Endothelial cell (in vitro differentiated cells): ENCODE data around the gene YAF2. TPM values are rescaled to one million over a fixed set of nuclear protein-coding genes. Genes with fewer than 3 reads are reported as not detected.

ENCODE experiments used
- DNase-seq: peaks from one replicate; pipeline ENCODE4 v3.0.0; 2021; ENCODE audit warnings: low spot score
- H3K27ac Mint-ChIP-seq: one replicate; pipeline ENCODE4 v1.8.0; 2021; ENCODE audit warnings: mixed read lengths, inconsistent platforms; ENCODE audit not compliant: unreplicated experiment
- H3K27me3 Mint-ChIP-seq: one replicate; pipeline ENCODE4 v1.8.0; 2021; ENCODE audit warnings: mild to moderate bottlenecking, moderate library complexity, mixed read lengths, inconsistent platforms; ENCODE audit not compliant: unreplicated experiment
- H3K36me3 Mint-ChIP-seq: one replicate; pipeline ENCODE4 v1.8.0; 2021; ENCODE audit warnings: mild to moderate bottlenecking, low read depth, mixed read lengths, inconsistent platforms; ENCODE audit not compliant: unreplicated experiment
- H3K4me1 Mint-ChIP-seq: one replicate; pipeline ENCODE4 v1.8.0; 2021; ENCODE audit warnings: mild to moderate bottlenecking, mixed read lengths, inconsistent platforms; ENCODE audit not compliant: unreplicated experiment
- H3K4me3 Mint-ChIP-seq: one replicate; pipeline ENCODE4 v1.8.0; 2021; ENCODE audit warnings: mild to moderate bottlenecking, mixed read lengths, inconsistent platforms; ENCODE audit not compliant: unreplicated experiment
- H3K9me3 Mint-ChIP-seq: one replicate; pipeline ENCODE4 v1.8.0; 2021; ENCODE audit warnings: mixed read lengths, inconsistent platforms; ENCODE audit not compliant: unreplicated experiment
- CTCF ChIP-seq: fragments of 200-600 bp; sonication (generic); IDR thresholded peaks from one replicate; pipeline ENCODE4 v1.5.0; 2021; ENCODE audit warnings: antibody characterized with exemption; ENCODE audit not compliant: unreplicated experiment
- total RNA-seq: library from RNA; stranded (reverse); fragmentation: NEBNext Ultra II Directional; extraction: Animal tissue kit (Norgen Biotek cat#: 25700); gene quantifications from one replicate; pipeline ENCODE4 v1.2.1, GENCODE V29; 2021; ENCODE audit not compliant: unreplicated experiment

The YAF2 gene
- total RNA-seq, 1 donor from 2014 or later: 23.2 TPM

GRCh38 chr12:42180990-42181596 is 57.0 kb downstream of the YAF2 start:
- no peaks in the 10 kb centered on the region for H3K9me3 Mint-ChIP-seq
- no peak overlapping the region for H3K27ac Mint-ChIP-seq
- H3K36me3 Mint-ChIP-seq: peaks cover 20% of the 10 kb centered on the region

GRCh38 chr12:42178101-42178500 is 59.9 kb downstream of the YAF2 start:
- peaks cover 4% of the 10 kb centered on the region for H3K4me1 Mint-ChIP-seq
- H3K4me3 Mint-ChIP-seq: no peak overlapping the region
- H3K9me3 Mint-ChIP-seq: peaks cover 4% of the 10 kb centered on the region
- H3K36me3 Mint-ChIP-seq: peaks cover 20% of the 10 kb centered on the region
- DNase-seq: no peak
- no peaks in the 10 kb centered on the region for H3K27me3 Mint-ChIP-seq
- TF ChIP-seq CTCF: no peak
- no peak overlapping the region for H3K27ac Mint-ChIP-seq

More at GRCh38 chr12:42180990-42181596, 57.0 kb downstream of the YAF2 start:
- Mint-ChIP-seq H3K27me3 (no peaks in the 10 kb centered on the region), H3K4me3 (no peak overlapping the region), H3K4me1 (peaks cover 4% of the 10 kb centered on the region)
- no peak for TF ChIP-seq CTCF
- no peak for DNase-seq

- H3K27me3 Mint-ChIP-seq: no peaks in the 10 kb centered on the region
- no peak for DNase-seq
- TF ChIP-seq CTCF: no peak
- no peak overlapping the region for H3K27ac Mint-ChIP-seq
- no peak overlapping the region for H3K4me3 Mint-ChIP-seq
- H3K36me3 Mint-ChIP-seq: peaks cover 20% of the 10 kb centered on the region
- peaks cover 4% of the 10 kb centered on the region for H3K9me3 Mint-ChIP-seq
- H3K4me1 Mint-ChIP-seq: no peaks in the 10 kb centered on the region
These were observed 63.1 kb downstream of the YAF2 start for GRCh38 chr12:42174978-42175377.

GRCh38 chr12:42173961-42174521 is 64.0 kb downstream of the YAF2 start:
- Mint-ChIP-seq H3K36me3 (peaks cover 20% of the 10 kb centered on the region), H3K27me3 (no peaks in the 10 kb centered on the region), H3K4me1 (no peaks in the 10 kb centered on the region), H3K27ac (no peak overlapping the region), H3K4me3 (no peak overlapping the region), H3K9me3 (peaks cover 4% of the 10 kb centered on the region)
- DNase-seq: no peak
- TF ChIP-seq CTCF: no peak

- TF ChIP-seq CTCF: no peak
- peaks cover 4% of the 10 kb centered on the region for H3K9me3 Mint-ChIP-seq
- H3K27me3 Mint-ChIP-seq: no peaks in the 10 kb centered on the region
- no peak overlapping the region for H3K4me3 Mint-ChIP-seq
- peaks cover 17% of the 10 kb centered on the region for H3K36me3 Mint-ChIP-seq
- no peak overlapping the region for H3K27ac Mint-ChIP-seq
- no peak for DNase-seq
- H3K4me1 Mint-ChIP-seq: no peaks in the 10 kb centered on the region
These were observed 65.4 kb downstream of the YAF2 start for GRCh38 chr12:42172441-42173210.
